ENCODE results near the gene OSBPL7. TPM values are rescaled to one million over a fixed set of nuclear protein-coding genes. Genes with fewer than 3 reads are reported as not detected.

The OSBPL7 gene
- total RNA-seq, 6 experiments from 2014 or later, result 0.62 to 2.2 (median 1.4) TPM

- ATAC-seq (no peak), DNase-seq (peak in 1 of 3 donors; percentile 12)
- intact Hi-C loops (cut with DNase I), result no loop called here
- TF ChIP-seq, protein P1, sequence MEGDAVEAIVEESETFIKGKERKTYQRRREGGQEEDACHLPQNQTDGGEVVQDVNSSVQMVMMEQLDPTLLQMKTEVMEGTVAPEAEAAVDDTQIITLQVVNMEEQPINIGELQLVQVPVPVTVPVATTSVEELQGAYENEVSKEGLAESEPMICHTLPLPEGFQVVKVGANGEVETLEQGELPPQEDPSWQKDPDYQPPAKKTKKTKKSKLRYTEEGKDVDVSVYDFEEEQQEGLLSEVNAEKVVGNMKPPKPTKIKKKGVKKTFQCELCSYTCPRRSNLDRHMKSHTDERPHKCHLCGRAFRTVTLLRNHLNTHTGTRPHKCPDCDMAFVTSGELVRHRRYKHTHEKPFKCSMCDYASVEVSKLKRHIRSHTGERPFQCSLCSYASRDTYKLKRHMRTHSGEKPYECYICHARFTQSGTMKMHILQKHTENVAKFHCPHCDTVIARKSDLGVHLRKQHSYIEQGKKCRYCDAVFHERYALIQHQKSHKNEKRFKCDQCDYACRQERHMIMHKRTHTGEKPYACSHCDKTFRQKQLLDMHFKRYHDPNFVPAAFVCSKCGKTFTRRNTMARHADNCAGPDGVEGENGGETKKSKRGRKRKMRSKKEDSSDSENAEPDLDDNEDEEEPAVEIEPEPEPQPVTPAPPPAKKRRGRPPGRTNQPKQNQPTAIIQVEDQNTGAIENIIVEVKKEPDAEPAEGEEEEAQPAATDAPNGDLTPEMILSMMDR (IDR thresholded peaks at IDR 0.05), result no peak
- no peak for TF ChIP-seq POLR2A (IDR thresholded peaks at IDR 0.05)
- Histone ChIP-seq H3K36me3 (no peaks in the 10 kb centered on the region), H3K4me1 (no peaks in the 10 kb centered on the region), H3K27ac (no peak overlapping the region), H3K4me3 (no peak overlapping the region), H3K9me3 (no peaks in the 10 kb centered on the region), H3K27me3 (no peaks in the 10 kb centered on the region)
- 68% methylated on average over 2 of the region's 5 CpGs for WGBS (ENCODE audit: insufficient coverage, low coverage, low lambda C conversion rate, missing lambda C conversion rate)
Measured at GRCh38 chr17:47860386-47860785, 38.8 kb upstream of the OSBPL7 start.

- H3K9me3 ChIP-seq, result no peaks in the 10 kb centered on the region
- no peak overlapping the region for H3K27ac ChIP-seq
- peak in 1 of 3 donors; percentile 23 for DNase-seq
- intact Hi-C loops (cut with DNase I), result no loop called here
- H3K4me3 ChIP-seq, result no peak overlapping the region
- TF ChIP-seq, protein P1 (IDR thresholded peaks at IDR 0.05), result no peak
- TF ChIP-seq POLR2A (IDR thresholded peaks at IDR 0.05), result no peak
- no peaks in the 10 kb centered on the region for H3K4me1 ChIP-seq
- peaks cover 0 to 5% of the 10 kb centered on the region in 2 donors for H3K27me3 ChIP-seq
- 78% methylated on average over 5 of the region's 16 CpGs for WGBS (ENCODE audit: insufficient coverage, low coverage, low lambda C conversion rate, missing lambda C conversion rate)
- no peaks in the 10 kb centered on the region for H3K36me3 ChIP-seq
- ATAC-seq, result no peak
Measured at GRCh38 chr17:47857551-47858455, 36.2 kb upstream of the OSBPL7 start.

DNA sequence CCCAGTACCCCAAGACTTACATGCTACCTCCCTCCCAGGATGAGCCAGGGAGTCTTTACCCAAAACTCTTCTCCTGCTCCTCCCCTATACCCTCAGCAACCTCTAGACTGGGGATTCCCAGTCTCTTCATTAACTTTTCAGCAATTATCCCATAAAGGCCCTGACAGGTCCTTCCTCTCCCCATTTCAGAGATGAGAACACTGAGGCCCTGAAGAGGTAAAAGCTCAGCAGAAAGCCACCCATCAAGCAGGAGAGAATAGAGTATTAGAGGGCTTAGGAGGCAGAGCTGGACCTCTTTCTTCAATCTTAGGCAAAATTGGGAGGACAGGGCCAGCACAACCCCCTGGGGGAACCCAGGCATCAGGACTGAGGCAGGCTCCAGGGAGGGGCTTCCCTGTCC lies 35.2 kb upstream of the OSBPL7 start:
- intact Hi-C loops (cut with DNase I), result no loop called here
- ATAC-seq (no peak), DNase-seq (no peak)
- no peaks in the 10 kb centered on the region for H3K4me1 ChIP-seq
- peaks cover 5 to 8% of the 10 kb centered on the region in 2 donors for H3K27me3 ChIP-seq
- no peak overlapping the region for H3K4me3 ChIP-seq
- H3K27ac ChIP-seq, result no peak overlapping the region
- no peak for TF ChIP-seq POLR2A (IDR thresholded peaks at IDR 0.05)
- TF ChIP-seq, protein P1 (IDR thresholded peaks at IDR 0.05), result no peak
- no peaks in the 10 kb centered on the region for H3K9me3 ChIP-seq
- H3K36me3 ChIP-seq, result no peaks in the 10 kb centered on the region

DNA sequence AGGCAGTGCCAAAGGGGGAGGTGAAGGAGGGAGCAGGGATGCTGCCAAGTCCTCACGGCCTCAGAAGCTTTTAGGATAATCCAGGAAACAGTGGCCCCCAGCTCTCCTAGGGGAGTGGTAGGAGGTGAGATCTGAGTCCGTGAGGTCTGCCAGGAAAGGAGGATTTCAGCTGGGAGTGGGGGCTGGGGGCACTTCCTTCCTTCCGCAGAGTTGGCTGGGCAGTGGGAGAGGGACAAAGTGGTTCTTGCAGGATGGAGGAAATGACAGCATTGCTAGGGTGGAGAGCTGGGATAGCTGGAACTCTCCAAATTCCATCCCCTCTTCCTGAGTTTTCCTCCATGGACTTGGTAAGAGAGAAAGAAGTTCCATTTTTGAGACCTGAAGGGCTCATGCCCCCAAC lies 34.1 kb upstream of the OSBPL7 start:
- TF ChIP-seq, protein P1 (IDR thresholded peaks at IDR 0.05), result no peak
- no peak for TF ChIP-seq POLR2A (IDR thresholded peaks at IDR 0.05)
- 30% methylated on average over 3 of the region's 3 CpGs for WGBS (ENCODE audit: insufficient coverage, low coverage, low lambda C conversion rate, missing lambda C conversion rate)

More for the DNA sequence above, 34.1 kb upstream of the OSBPL7 start:
- no peaks in the 10 kb centered on the region for H3K36me3 ChIP-seq
- no peaks in the 10 kb centered on the region for H3K9me3 ChIP-seq
- H3K27me3 ChIP-seq, result peaks cover 5 to 9% of the 10 kb centered on the region in 2 donors
- intact Hi-C loops (cut with DNase I), result no loop called here
- DNase-seq, result peak in 1 of 3 donors; percentile 11
- no peak overlapping the region for H3K27ac ChIP-seq
- no peak overlapping the region for H3K4me3 ChIP-seq
- ATAC-seq, result peak in 1 of 4 donors; percentile 3
- H3K4me1 ChIP-seq, result peaks cover 0 to 7% (median 0%) of the 10 kb centered on the region in 4 donors
